ENCODE measurements around the gene C11orf86.
"Not testable (repeated sequence)": the region's sequence is repeated elsewhere in the genome, so short reads cannot be mapped to it uniquely, and the experiment has no call there.

Gene C11orf86

DNA sequence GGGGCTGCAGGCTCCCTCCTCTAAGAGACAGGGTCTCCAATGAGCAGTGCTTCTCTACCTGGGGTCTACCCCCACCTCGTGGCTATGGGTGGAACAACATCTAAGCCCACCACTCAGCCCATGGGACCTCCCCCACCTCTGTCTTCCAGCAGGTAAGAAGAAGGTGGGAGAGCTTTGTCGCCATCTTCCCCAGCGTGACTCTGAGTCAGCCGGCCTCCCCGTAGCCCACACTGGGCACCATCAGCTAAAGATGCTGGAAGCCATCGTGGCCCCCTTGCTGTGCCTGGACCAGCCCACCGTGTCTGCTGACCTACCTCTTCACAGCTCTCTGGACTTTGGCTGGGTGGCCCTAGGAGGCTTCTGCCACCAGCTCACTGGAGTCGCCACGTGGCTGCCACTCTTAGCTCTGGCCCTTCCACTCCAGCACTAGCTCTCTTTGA, 944 bp downstream of the C11orf86 start:
- peak; percentile 64 for ATAC-seq
- H3K27ac Mint-ChIP-seq, result peak overlapping the region in 1 of 2 donors; percentile 57
- peaks cover 5 to 28% of the 10 kb centered on the region in 2 donors for H3K9me3 Mint-ChIP-seq
- H3K4me1 Mint-ChIP-seq, result peaks cover 2% of the 10 kb centered on the region
- no peak overlapping the region for H3K4me3 Mint-ChIP-seq
- H3K27me3 Mint-ChIP-seq, result peaks cover 17% of the 10 kb centered on the region
- DNase-seq, result peak in 1 of 2 donors; percentile 20

DNA sequence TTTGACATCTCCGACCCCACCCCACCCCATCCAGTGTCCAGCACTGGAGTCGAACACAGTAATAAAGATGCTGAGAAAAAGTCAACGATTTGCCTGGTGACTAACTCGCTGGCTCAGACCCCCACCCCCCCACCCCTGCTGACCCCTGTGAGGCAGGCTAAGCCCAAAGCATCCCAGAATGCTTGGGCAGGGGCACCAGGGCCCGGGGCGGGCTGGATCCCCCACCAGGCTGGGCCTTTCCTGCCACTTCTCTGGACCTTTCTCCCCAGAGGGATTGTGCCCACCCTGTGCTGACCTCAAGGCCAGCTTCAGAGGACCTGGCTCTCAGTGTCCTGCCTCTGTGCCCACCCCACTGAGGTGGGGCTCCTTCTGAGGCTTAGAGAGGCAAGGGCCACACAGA, 1.8 kb downstream of the C11orf86 start:
- H3K4me3 Mint-ChIP-seq, result no peak overlapping the region
- no peak for DNase-seq
- H3K9me3 Mint-ChIP-seq, result peaks cover 5 to 28% of the 10 kb centered on the region in 2 donors
- peaks cover 6% of the 10 kb centered on the region for H3K4me1 Mint-ChIP-seq
- no peak for ATAC-seq
- peaks cover 17% of the 10 kb centered on the region for H3K27me3 Mint-ChIP-seq
- H3K27ac Mint-ChIP-seq, result no peak overlapping the region

GRCh38 chr11:66978229-66978628, 3.1 kb downstream of the C11orf86 start:
- Mint-ChIP-seq H3K27me3 (peaks cover 26% of the 10 kb centered on the region), H3K4me3 (no peak overlapping the region), H3K4me1 (peaks cover 16% of the 10 kb centered on the region), H3K27ac (no peak overlapping the region), H3K9me3 (peaks cover 5 to 28% of the 10 kb centered on the region in 2 donors)
- ATAC-seq, result no peak
- no peak for DNase-seq

DNA sequence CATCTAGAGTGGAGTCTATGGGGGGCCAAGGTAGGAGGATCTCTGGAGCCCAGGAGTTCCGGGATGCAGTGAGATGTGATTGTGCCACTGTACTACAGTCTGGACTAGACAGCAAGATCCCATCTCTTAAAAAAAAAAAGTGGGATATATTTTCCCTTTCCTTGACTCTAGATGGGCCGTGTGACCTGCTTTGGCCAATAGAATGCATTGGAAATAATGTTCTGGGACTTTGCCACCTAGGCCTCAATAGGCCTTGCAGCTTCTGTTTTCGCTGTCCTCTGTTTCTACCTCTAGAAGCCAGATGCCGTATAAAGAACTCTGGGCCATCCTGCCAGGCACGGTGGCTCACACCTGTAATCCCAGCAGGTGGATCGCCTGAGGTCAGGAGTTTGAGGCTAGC, 3.6 kb downstream of the C11orf86 start:
- Mint-ChIP-seq H3K4me3 (no peak overlapping the region), H3K27me3 (peaks cover 28% of the 10 kb centered on the region), H3K27ac (no peak overlapping the region), H3K4me1 (peaks cover 16% of the 10 kb centered on the region), H3K9me3 (peaks cover 5 to 28% of the 10 kb centered on the region in 2 donors)
- ATAC-seq (no peak), DNase-seq (no peak)

DNA sequence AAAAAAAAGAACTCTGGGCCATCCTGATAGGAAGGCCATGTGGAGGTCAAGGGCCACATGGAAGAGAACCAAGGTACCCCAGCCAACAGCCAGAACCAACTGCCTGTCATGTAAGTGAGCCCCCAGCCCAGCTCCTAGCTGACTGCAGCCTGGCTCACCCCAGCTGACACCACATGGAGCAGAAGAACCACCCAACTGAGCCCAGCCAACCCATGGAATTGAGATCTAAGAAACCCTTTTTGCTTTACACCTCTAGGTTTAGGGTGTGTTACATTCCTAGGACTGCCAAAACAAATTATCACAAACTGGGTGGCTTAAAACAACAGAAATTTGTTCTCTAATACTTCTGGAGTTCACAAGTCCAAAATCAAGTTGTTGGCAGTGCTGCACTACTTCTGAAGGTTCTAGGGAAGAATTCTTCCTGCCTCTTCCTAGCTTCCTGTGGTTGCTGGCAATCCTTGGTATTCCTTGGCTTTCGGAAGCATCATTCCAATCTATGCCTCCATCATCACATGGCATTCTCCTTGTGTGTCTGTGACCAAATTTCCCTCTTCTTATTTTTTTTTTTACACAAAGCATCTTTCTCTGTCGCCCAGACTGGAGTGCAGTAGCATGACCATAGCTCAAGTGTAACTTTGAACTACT, 4.4 kb downstream of the C11orf86 start:
- H3K27me3 Mint-ChIP-seq, result peaks cover 35% of the 10 kb centered on the region
- DNase-seq, result no peak

DNA sequence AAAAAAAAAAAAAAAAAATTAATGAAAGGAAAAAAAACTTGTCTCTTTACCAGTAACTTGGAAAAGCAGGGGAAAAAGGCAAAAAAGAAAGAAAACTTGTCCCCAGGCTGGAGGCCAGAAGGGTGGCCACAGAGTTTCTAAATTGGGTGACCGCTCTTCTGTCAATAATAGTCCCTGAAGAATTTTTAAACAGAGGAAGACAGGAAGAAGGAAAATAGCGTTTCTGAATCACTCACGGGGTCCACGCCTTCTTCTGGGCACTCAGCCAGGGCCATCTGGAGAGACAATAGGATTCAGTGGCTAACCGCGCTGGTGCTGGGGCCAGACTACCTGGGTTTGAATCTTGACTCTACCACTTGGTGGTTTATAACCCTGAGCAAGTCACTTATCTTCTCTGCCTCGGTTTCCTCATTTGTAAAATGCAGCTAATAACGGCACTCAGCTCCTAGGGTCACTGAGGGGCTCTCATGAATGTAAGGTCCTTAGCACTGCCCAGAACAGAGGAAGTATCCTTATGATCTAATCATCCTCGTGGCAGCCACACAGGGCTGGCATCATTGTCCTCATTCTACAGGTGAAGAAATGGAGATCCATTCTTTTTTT, 7.0 kb downstream of the C11orf86 start:
- Mint-ChIP-seq H3K4me1 (peaks cover 18% of the 10 kb centered on the region), H3K27ac (no peak overlapping the region), H3K9me3 (peaks cover 5 to 28% of the 10 kb centered on the region in 2 donors), H3K27me3 (peaks cover 40% of the 10 kb centered on the region), H3K4me3 (no peak overlapping the region)
- ATAC-seq (peak; percentile 53), DNase-seq (peak; percentile 26 to 38)

More for the DNA sequence above, 4.4 kb downstream of the C11orf86 start:
- H3K9me3 Mint-ChIP-seq, result peaks cover 5 to 28% of the 10 kb centered on the region in 2 donors
- H3K4me1 Mint-ChIP-seq, result peaks cover 16% of the 10 kb centered on the region
- H3K27ac Mint-ChIP-seq, result no peak overlapping the region
- ATAC-seq, result no peak
- H3K4me3 Mint-ChIP-seq, result no peak overlapping the region

DNA sequence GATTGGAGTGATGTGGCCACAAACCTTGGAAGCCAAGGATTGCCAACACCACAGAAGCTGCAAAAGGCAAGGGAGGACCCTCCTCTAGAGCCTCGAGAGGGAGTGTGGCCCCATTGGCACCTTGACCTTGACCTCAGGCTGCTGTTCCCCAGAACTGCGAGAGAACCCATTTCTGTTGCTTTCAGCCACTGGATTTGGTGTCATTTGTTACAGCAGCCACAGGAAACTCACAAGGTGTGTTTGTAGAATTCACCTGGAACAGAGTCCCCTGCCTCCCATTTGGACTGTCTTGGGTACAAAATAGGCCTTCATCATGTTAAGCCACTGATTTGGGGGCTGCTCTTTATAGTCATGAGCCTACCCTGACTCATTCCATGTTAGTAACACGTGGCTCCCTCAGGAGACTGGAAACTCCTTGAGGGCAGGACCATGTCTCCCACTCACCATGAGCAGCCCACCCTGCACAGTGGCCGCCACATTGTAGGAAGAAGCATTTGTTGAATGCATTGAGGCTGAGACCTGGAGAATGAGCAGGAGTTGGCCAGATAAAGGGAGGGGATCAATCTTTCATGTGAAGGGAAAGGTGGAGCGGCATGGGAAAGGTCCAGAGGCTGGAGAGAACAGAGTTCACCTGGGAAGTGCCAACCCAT, 8.3 kb downstream of the C11orf86 start:
- H3K4me3 Mint-ChIP-seq, result no peak overlapping the region
- DNase-seq (no peak), ATAC-seq (no peak)
- peaks cover 5 to 17% of the 10 kb centered on the region in 2 donors for H3K9me3 Mint-ChIP-seq
- H3K27ac Mint-ChIP-seq, result no peak overlapping the region
- peaks cover 44% of the 10 kb centered on the region for H3K27me3 Mint-ChIP-seq
- peaks cover 25% of the 10 kb centered on the region for H3K4me1 Mint-ChIP-seq

GRCh38 chr11:66985508-66986177, 10.5 kb downstream of the C11orf86 start:
- Mint-ChIP-seq H3K27ac (no peak overlapping the region), H3K27me3 (peaks cover 48% of the 10 kb centered on the region), H3K4me1 (peaks cover 25% of the 10 kb centered on the region)

DNA sequence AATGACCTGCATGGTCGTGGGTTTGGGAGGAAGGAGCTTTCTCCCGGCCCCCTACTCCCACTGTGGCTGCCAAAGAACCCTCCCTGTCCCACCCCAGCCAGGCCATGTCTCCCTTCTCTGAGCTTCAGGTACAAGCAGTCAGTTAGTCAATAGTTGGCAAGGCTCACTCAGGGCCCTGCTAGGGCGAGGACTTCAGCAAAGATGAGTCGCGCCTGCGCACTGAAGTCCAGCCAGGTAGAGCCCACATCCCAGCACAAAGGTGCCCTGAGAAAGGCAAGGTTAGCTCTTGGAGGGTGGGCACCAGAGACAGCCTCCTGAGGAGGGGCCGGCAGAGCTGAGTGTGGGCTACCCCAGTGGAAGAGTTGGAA, 11.1 kb downstream of the C11orf86 start:
- ATAC-seq (no peak), DNase-seq (no peak)
- Mint-ChIP-seq H3K4me1 (peaks cover 25% of the 10 kb centered on the region), H3K4me3 (no peak overlapping the region), H3K27ac (no peak overlapping the region), H3K27me3 (peaks cover 48% of the 10 kb centered on the region), H3K9me3 (no peaks in the 10 kb centered on the region)

More at GRCh38 chr11:66985508-66986177, 10.5 kb downstream of the C11orf86 start:
- DNase-seq (no peak), ATAC-seq (no peak)
- H3K4me3 Mint-ChIP-seq, result no peak overlapping the region
- H3K9me3 Mint-ChIP-seq, result no peaks in the 10 kb centered on the region

GRCh38 chr11:66987158-66987620, 12.1 kb downstream of the C11orf86 start:
- DNase-seq (no peak), ATAC-seq (no peak)
- Mint-ChIP-seq H3K4me1 (peaks cover 16% of the 10 kb centered on the region), H3K4me3 (no peak overlapping the region), H3K9me3 (no peaks in the 10 kb centered on the region), H3K27me3 (peaks cover 48% of the 10 kb centered on the region), H3K27ac (no peak overlapping the region)

- peaks cover 9% of the 10 kb centered on the region for H3K4me1 Mint-ChIP-seq
- no peak overlapping the region for H3K4me3 Mint-ChIP-seq
- ATAC-seq (no peak), DNase-seq (no peak)
- H3K27me3 Mint-ChIP-seq, result peaks cover 42% of the 10 kb centered on the region
- H3K27ac Mint-ChIP-seq, result no peak overlapping the region
- H3K9me3 Mint-ChIP-seq, result no peaks in the 10 kb centered on the region
These were observed 13.0 kb downstream of the C11orf86 start for GRCh38 chr11:66987924-66988637.

DNA sequence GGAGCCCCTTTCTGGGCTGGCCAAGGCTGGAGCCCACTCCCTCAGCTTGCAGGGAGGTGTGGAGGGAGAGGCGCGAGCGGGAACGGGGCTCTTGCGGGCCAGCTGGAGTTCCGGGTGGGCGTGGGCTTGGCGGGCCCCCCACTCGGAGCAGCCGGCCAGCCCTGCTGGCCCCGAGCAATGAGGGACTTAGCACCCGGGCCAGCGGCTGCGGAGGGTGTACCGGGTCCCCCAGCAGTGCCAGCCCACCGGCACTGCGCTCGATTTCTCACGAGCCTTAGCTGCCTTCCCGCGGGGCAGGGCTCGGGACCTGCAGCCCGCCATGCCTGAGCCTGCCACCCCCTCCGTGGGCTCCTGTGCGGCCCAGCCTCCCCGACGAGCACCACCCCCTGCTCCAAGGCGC, 13.6 kb downstream of the C11orf86 start:
- not testable (repeated sequence) for H3K27ac Mint-ChIP-seq, DNase-seq, H3K4me3 Mint-ChIP-seq, ATAC-seq, H3K4me1 Mint-ChIP-seq, H3K9me3 Mint-ChIP-seq
- peaks cover 44% of the 10 kb centered on the region for H3K27me3 Mint-ChIP-seq

DNA sequence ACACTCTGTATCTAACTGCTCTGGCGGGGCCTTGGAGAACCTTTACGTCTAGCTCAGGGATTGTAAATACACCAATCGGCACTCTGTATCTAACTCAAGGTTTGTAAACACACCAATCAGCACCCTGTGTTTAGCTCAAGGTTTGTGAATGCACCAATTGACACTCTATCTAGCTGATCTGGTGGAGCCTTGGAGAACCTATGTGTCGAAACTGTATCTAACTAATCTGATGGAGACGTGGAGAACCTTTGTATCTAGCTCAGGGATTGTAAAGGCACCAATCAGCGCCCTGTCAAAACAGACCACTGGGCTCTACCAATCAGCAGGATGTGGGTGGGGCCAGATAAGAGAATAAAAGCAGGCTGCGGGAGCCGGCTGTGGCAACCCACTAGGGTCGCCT, 14.3 kb downstream of the C11orf86 start:
- not testable (repeated sequence) for DNase-seq, ATAC-seq, H3K4me3 Mint-ChIP-seq, H3K27ac Mint-ChIP-seq, H3K4me1 Mint-ChIP-seq, H3K9me3 Mint-ChIP-seq
- peaks cover 38% of the 10 kb centered on the region for H3K27me3 Mint-ChIP-seq

GRCh38 chr11:66992041-66992440, 16.9 kb downstream of the C11orf86 start:
- H3K4me3 Mint-ChIP-seq, result no peak overlapping the region
- no peaks in the 10 kb centered on the region for H3K9me3 Mint-ChIP-seq
- DNase-seq (no peak), ATAC-seq (no peak)
- H3K27me3 Mint-ChIP-seq, result peaks cover 20% of the 10 kb centered on the region
- H3K27ac Mint-ChIP-seq, result no peak overlapping the region
- peaks cover 7% of the 10 kb centered on the region for H3K4me1 Mint-ChIP-seq

GRCh38 chr11:66996609-66997273, 21.6 kb downstream of the C11orf86 start:
- no peak overlapping the region for H3K4me3 Mint-ChIP-seq
- DNase-seq, result no peak
- peak overlapping the region in 1 of 2 donors; percentile 35 for H3K27ac Mint-ChIP-seq
- no peaks in the 10 kb centered on the region for H3K9me3 Mint-ChIP-seq
- H3K4me1 Mint-ChIP-seq, result no peaks in the 10 kb centered on the region
- ATAC-seq, result no peak
- H3K27me3 Mint-ChIP-seq, result peaks cover 19% of the 10 kb centered on the region

Data from stimulated activated naive CD8-positive, alpha-beta T cell treated with anti-CD3 and anti-CD28 coated beads, Interleukin-15, amount 100 ng/mL, for 72 hours (primary cell).